GM21529 (cell line): ENCODE data around the gene ABCB9.
"Not testable (repeated sequence)": the region's sequence is repeated elsewhere in the genome, so short reads cannot be mapped to it uniquely, and the experiment has no call there.

ENCODE experiments used
- ATAC-seq: cut with Tn5 transposase; IDR thresholded peaks from one replicate; pipeline ENCODE4 v1.9.1; 2021; ENCODE audit not compliant: unreplicated experiment

Gene ABCB9

DNA sequence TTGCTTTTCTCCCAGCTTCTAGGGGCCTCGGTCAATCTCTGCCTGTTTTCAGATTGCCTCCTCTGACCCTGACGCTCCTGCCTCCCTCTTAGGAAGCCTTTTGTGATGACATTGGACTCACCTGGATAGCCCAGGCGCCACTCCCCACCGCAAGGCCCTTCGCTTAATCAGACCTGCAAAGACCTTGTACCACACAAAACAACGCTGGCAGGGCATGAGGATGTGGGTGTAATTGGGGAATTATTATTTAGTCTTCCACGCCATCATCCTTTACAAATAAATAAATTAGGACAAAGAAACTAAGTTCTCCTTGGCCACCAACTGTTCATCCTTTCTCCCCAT lies 62.6 kb downstream of the ABCB9 start:
- no peak for ATAC-seq

DNA sequence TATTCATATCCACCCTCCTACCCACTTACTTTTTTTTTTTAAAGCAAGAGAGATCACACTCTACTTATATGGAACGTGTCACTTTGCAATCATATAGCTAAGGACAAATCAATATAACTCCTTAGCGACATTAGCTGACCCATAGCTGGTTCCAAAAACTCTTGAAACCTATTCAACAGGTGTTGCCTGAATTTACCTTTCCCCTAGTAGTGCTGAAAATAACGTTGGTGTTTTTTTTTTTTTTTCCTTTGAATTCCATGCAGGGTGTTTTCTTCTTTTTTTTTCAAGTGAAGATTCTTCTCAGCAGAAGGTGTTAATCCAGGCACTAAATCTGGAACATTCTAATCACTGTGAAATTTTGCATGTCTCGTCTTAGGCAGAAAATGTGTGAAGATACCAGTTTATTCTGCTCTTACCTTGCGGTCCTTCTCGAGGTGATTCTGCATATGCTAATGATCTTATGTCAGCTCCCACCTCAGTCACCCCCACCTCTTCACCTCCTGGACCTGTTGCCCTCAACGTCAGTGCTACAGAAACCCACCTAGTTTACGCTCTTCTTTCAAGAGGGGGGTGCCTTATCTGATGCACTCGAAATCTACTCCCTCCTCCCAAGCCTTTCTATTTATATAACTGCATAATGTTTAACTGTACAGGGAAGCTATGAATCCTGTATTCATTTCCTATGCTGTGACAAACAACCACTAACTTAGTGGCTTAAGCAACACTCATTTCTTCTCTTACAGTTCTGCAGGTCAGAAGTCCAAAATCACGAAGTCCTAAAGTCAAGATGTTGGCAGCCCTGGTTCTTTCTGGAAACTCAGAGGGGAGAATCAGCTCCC lies 63.2 kb downstream of the ABCB9 start:
- no peak for ATAC-seq

DNA sequence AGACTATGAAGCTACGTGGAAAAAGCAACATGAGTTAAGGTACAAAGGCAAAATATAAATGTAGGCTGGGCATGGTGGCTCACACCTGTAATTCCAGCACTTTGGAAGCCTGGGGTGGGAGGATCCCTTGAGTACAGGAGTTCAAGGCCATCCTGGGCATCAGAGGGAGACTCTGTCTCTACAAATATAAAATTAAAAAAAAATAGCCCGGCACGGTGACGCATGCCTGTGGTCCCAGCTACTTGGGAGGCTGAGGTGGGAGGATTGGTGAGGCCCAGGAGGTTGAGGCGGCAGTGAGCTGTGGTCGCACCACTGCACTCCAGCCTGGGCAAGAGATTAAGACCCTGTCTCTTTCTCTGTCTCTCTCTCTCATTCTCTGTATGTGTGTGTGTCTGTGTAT lies 66.4 kb downstream of the ABCB9 start:
- ATAC-seq = no peak

DNA sequence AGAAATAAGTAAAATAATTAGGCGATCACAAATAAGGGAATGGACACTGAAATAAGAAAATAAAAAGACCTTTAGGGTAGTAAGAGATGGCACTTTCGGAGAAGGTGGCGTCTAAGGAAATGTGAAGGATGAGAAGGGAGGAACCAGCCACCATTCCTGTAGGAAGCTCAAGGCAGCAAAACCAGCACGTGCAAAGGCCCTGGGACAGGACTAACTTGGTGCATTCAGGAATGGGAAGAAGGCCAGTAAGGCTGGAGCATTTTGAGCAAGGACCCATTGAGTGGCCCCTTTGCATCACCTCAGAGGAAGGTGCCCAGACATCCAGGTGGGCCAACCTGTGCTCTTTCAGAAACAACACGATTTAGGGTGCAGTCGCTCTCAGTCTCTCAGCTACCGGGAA lies 69.6 kb downstream of the ABCB9 start:
- no peak for ATAC-seq

DNA sequence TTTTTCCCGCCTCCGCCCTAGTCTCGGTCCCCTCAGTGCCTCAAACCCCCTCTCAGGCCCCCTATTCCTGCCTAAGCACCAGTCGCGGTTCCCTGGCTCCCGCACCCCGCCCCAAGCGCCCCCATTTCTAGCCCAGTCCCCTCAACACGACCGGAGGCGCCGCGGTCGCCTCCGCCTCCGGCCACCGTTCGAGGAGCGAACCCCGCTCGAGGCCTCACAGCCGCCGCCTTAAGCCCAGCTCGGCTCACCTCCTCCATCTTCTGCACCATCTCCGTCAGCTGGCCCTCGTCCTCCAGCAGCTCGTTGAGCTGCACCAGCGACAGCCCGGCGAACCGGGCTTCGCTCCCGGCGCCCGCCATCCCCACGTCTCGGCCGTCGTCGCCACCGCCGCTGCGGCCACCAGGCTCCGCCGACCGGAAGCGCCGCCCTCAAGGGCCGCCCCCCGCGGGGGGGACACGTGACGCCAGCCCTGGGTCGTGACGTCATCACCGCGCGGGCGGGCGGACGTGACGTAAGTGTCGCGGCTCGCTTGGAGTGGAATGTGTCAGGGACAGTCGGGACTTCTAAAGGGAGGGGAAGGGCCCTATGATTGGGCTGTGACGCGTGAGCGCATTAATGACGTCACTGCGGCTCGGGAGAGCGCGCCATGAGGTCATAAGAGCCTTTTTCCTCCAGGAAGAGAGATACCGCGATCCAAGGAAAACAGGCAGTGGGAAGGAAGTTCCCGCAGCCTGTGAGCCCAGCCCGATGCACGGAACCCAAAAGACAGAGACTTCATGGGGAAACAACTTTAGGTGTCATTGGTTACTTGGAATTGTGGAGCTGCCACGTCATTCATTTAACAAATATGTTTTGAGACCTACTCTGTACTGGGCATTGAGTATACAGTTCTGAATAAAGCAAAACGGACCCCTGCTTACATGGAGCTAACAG lies 70.3 kb downstream of the ABCB9 start, which contains the start of gene VPS37B:
TSS of gene VPS37B (minus strand) at position 421 of the 933 bp plus-strand sequence. CDS start at position 359, 62 bp downstream.
- no peak for ATAC-seq

DNA sequence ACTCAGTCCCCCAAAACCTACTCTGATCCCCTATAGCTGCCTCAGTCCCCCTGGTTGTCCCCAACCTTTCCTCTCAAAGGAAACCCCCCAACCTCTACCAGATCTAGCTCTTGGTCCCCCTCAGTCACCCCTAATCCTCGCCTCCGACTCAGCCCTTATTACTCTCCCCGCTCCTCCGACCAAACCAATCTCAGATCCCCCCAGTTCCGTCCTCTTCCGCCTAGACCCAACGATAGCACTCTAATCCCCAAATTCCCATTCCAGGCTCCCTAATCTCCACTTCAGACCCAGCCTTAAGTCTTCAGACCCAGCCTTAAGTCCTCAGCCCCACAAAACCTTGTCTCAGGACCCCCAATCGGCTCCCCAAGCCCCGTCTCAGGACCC lies 71.0 kb downstream of the ABCB9 start:
- ATAC-seq = no peak

DNA sequence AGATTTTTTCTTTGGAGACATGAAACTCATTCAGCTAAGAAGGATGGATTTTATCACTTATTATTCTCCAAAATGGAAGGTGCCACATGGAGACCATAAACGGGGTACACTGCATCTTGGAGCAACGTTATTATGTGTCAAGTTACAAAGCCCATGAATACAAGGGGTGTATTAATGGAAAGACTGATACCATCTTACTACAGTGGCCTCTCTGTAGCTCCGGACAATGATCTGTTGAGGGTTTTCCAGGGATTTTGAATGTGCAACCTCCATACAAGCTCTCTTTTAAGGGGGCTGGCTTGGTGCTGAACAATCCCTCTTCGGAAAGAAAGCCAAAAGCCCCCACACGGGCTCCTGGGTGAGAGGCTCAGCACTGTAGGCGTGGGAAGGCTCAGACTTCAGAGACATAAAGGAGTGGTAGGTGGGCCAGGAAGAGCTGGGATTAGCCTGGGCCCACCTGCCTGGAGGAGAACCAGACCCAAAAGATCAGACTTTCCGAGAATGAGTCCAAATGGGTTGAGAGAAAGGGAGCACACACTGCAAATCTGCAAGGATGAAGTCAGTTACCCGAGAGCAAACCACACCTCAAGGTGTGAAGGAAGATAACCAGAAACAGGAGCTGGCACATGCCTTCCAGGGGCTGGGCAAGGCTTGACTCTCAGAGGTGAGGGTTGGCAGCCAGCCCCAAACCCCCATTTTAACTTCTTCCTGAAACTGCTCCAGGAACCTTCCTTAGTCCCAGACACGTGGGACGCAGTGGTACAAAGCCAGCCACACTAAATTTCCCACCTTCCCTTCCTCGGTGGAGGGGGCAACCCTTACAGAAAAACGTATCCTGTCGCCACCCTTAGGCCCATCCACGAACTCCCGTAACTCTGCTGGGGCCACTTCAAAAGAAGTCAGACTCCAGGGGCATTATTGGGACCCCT lies 71.8 kb downstream of the ABCB9 start:
- ATAC-seq = no peak

DNA sequence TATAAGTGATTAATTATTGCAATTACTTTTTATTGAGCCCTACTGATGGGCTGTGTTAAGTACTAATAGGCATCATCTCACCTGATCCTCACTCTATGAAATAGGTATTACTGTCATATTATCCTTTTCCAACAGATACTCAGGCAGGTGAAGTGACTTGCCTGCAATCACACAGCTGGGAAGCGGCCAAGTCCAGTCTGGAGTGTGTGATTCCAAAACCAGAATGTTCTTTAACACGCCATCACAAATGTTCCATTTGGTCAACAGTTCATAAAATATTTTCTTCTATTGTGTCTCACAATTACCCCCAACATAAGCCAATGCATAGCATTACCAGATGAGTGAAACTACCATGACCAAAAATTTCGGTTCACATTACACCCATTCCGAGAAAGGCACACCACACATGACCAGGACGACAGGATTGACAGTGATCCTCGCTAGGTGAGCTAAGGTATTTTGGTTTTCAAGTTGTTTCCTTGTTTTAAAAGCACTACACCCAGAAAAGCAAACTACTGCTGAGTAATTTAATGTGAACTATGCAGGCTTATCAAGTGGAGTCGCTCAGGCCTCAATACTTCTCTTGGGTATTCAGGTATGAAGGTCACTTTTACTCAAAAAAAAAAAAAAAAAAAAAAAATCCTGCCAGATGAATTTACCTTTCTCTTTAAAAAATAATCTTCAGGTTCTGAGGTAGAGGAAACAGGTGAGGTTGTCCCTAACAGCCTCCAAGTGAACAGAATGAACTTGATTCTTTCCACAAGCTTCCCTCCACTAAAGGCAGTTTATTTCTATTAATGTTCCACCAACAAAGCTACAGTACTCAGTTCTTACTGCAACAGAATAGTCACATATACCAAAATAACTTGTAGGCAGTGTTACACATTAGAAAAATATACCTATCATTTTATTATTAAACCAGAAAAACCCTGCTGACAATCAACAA lies 72.8 kb downstream of the ABCB9 start:
- ATAC-seq = no peak

DNA sequence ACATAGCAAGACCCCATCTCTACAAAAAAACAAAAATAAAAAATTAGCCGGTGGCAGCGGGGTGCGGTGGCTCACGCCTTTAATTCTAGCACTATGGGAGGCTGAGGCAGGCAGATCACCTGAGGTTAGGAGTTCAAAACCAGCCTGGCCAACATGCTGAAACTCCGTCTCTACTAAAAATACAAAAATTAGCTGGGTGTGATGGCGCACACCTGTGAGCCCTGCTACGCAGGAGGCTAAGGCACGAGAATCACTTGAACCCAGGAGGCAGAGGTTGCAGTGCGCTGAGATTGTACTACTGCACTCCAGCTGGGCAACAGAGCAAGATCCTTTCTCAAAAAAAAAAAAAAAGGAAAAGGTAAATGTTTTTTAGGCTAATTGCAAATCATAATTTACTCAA lies 73.5 kb downstream of the ABCB9 start:
- not testable (repeated sequence) for ATAC-seq

DNA sequence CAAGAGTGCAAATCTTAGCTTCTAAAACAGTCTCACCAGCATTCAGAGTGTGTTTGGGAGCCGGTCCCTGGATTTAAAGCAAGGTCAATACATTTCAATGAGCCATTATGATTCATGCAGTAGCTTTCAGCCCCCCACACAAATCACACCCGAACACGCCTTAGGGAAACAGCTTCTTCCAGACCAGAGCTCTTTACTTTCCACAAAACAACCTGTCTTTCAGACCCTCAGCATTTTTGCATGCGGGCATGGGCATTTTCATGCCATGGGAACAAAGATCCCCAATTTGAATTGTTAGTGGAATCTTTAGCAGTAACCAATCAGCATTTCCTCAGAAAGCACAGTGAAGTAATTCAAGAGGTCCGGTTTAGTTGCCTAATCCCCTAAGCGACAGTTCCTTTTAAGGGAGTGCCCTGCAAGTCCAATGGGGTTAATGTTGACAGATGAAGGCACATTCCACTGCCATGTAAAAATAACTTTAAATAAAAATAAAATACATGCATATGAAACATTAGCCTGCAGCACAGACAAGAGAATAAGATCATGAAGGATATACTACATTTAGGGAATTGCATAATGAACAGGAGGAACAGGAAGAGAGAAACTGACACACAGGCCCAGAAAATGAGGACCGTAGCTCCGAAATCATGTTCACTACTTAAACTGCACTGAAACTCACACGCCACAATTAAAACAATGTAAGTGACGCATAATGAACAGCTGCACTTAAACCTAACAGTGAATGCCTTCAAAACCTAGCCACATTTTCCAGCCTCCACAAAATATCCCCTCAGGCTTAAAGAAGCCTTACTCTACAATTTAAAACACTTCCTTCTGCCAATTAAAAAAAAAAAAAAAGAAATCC lies 74.4 kb downstream of the ABCB9 start:
- no peak for ATAC-seq

DNA sequence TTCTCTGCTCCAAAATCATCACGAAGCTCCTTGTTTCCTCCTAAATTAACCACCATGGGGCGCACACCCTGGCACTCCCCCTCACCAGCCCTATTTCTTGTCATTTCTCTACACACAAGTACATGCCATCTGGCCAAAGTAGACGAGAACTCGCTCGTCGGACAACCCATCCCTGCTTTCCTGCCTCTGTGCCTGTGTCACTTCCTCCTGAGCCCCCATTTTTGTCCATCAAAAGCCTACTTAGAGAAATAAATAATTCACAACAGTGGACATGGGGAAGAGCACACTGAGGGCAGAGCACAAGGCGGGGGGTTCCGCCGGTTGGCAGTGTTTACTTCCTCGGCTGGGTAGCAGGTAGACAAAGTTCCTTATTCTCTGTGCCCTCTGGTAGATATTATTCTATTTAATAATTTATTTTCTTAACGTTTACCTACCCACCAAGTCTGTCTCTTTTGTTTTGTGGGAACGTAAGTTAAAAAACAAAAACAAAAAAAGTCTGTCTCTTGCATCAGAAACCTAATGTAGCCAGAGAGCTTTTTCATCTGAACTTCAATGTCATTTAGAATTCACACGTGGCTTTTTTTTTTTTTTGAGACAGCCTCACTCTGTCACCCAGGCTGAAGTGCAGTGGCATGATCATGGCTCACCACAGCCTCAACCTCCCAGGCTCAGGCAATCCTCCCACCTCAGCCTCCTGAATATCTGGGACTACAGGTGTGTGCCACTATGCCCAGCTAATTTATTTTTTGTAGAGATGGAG lies 76.3 kb downstream of the ABCB9 start:
- ATAC-seq = no peak

DNA sequence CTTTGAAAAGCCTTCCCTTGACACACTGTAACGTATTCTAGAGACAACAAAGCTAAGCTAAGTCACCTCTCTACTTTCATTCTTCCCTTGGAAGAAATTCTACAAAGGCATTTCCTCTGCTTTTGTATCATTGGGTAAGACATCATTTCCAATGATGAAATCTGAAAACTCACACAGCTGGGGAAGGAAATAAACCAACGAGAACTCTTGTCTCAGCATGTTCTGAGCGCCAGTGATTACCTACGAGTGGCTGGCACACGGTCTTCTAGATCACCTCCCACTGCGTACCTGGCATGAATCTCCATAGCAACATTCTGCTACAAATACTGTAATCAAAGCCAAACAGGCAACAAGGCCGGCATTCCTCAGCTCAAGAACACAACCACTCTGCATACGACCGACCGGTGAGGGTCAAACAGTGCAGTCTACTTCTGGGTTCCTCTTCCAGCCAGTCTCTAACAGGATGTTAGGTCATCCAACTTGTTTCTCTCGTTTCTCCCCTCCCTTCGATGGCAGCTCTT lies 78.0 kb downstream of the ABCB9 start:
- ATAC-seq = peak; percentile 47

DNA sequence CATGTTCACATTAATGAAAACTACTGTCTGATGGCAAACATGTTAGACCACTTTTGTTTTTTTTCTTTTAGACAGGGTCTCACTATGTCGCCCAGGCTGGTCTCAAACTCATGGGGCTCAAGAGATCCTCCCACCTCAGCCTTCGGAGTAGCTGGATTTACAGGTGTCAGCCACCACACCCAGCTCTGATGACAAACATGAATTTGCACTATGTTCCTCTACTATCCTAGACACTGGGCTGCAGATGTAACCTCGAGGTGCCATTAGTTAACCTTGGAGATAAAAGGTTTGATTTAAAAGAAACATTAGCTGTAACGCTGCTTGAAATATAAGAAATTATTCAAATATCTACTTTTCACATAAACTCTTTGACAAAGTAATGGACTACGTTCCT lies 78.4 kb downstream of the ABCB9 start:
- peak; percentile 23 for ATAC-seq

DNA sequence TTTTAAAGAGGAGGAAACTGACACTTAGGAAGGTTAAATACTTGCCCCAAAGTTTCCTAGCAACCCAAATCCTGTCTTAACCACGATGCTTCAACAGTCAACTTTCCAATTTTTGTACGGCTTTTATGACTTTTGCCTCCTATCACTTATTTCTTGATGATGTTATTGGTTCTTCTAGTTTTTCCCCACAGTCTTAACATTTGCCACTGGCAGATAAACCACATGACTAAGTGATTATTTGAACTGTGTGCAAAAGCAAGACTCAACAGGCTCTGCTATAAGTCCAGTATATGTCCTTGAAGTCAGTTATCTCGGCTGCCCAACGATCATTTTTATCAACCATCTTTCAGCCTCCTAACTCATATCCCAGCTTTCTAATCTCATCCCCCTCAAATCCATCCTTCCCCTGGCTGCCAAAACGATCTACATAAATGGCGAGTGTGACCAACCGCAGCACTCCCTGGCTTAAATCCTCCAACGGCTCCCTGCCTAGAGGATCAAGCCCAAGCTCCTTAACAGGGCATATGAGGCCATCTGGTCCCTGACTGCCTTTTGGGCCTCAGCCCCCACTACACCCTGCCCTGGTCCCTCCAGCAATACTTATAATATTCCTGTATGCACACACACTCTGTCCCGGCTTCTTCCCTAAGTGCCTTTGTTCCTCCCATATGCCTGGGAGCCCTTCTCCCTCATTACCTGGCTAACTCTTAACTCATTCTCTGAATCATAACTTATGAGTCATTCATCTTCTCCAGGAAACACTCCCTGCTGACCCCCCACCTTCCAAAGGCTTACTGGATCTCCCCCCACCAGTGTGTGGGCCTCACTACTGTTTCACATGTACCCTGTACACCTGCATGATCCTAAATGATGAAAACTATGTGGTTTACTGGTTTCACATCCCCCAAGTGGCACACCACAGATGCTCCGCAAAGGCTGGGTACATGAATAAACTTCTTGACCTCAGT lies 79.1 kb downstream of the ABCB9 start:
- ATAC-seq = peak; percentile 76

DNA sequence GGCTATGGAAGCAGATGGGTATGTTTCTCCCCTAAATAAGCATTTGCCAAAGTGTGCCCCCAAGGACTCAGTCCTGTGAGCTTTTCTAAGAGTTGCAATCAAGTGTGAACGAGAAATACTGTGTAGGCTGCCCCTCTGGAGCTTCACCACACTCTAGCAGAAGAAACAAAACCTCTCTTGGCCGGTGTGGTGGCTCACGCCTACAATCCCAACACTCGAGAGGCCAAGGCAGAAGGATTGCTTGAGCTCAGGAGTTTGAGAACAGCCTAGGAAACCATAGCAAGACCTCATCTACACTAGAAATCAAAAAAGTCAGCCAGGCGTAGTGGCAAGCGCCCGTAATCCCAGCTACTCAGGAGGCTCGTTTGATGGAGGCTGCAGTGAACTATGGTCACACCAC lies 80.1 kb downstream of the ABCB9 start:
- ATAC-seq = no peak

DNA sequence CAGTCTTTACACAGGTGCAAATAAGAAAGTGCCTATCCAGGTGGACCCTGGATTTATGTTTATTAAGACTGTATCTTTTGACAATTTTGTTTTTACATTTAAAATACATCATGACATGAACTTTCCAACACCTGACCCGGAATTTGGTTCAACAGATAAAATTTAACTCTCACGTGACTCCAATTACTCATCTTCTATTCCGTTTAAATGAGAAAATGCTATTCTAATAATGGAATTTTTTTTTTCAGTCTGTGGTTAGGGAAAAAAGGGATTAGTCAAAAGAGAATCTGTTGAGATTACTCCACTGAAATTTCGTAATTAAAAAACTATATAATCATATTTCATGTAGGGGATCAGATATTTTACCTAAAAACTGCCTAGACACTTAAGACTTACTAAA lies 81.4 kb downstream of the ABCB9 start:
- no peak for ATAC-seq
